HG03039 (cell line): ENCODE data around the gene CLIC6.
A peak's percentile ranks its signal among the peaks of the same experiment; 100 is the strongest.

Experiments
- ATAC-seq: cut with Tn5 transposase; IDR thresholded peaks from one replicate; pipeline ENCODE4 v1.9.1; 2021; ENCODE audit warnings: mild to moderate bottlenecking, moderate library complexity; ENCODE audit not compliant: unreplicated experiment

The CLIC6 gene

GRCh38 chr21:34668803-34669148, at the start of gene CLIC6:
TSS of gene CLIC6 (plus strand) at chr21:34668994. CDS start at chr21:34669389, 395 bp downstream.
- ATAC-seq: no peak

- ATAC-seq: no peak
These were observed 48.7 kb upstream of the CLIC6 start for GRCh38 chr21:34619841-34620665.

DNA sequence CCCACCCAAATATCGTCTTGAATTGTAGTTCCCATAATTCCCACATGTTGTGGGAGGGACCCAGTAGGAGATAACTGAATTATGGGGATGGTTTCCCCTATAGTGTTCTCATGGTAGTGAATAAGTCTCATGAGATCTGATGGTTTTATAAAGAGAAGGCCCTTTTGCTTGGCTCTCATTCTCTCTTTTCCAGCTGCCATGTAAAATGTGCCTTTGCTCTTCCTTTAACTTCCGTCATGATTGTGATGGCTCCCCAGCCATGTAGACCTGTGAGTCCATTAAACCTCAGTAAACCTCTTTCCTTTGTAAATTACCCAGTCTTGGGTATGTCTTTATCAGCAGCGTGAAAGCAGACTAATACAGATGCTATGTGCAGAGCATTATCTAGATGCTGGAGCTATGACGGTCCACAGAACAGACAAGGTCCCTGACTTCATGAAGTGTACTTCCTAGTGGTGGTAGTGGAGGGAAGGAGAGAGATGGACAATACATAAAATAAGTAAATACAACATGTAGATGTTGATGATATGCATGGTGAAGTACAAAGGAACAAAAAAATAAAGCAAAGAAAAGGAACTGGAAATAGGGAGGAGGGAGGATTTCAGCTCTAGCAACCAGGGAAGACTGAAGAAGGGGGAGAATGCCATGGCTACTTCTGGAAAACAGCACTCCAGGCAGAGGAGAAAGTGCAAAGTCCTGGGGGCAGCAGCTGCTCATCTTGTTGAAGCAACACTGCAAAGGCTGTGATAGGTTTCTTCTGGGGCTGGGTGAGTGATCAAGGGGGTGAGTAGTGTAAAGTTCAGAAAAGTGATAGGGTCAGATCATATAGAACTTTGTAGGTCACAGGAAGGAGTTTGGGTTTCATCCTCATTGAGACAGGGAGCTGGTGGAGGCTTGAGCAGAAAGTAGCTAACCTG, 47.1 kb upstream of the CLIC6 start:
- no peak for ATAC-seq

DNA sequence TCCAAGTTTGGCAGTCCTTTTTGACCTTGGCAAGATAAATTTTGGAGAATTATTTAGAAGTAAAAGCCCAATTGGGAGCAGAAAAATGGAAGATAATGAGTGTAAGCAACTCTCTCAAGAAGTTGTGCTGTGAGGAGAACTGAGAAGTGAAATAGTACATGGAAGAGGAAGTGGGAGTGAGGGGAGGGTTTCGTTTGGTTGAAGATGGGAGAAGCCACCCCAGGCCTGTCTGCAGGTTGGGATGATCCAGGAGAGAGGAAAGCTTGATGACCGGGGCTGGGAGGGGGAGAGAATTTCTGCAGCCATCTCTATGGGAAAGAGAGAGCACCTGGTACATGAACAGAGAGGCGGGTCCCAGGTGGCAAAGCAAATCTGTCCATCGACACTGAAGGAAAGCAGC, 45.3 kb upstream of the CLIC6 start:
- ATAC-seq: no peak

DNA sequence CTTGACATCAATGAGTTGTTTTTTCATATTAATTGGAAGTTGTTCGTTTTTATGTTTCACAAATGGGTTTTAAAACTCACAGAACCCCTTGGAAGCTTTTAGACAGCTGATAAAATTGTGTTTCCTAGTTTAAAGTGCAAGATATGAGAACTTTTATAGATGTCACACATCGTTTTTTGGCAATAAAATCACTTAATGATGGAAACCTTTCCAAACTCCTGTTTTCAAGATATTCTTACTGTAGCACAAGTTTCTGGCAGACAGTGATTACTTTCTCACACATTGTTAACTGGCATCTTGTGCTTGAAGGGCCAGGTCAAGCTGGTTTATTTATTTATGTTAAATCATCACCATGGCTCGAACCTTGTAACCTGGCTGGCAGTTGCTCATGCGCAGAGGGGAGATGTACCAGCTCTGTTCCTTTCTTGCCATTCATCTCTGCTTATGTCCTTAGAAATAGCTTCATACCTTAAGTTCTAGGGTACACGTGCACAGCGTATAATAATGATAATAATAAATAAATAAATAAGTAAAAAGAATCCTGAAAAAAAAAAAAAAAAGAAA, 43.7 kb upstream of the CLIC6 start:
- no peak for ATAC-seq

GRCh38 chr21:34626131-34626530, 42.7 kb upstream of the CLIC6 start:
- no peak for ATAC-seq

DNA sequence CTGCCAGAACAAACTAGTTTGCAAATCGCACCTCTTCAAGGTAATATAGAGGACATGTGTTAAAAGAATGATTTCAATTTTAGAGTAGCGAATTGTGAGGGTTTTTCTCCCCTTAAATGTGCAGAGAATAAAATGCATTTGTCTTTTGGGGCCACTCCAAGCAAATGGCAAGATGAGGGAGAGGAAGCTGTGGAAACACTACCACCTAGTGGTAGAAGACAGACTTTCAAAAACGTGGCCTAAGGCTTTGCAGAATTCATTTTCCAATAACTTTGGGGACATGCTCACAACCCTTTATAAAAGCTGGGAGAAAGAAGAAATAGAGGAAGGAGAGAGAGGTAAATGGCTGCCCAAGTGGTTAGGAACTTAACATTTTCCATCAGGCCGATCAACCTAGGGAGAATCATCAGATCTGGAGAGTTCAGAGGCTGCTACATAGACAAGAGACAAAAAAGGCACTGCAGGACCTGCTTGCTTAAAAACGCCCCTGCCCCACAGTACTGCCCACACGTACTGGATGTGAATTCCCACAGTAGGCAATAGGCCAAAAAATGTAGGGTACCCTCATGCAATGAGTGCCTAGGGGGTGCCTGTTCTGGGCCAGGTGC, 38.2 kb upstream of the CLIC6 start:
- no peak for ATAC-seq

- ATAC-seq: no peak
These were observed 36.3 kb upstream of the CLIC6 start for GRCh38 chr21:34632498-34632897.

GRCh38 chr21:34635307-34635706, 33.5 kb upstream of the CLIC6 start:
- ATAC-seq: no peak

- no peak for ATAC-seq
These were observed 31.8 kb upstream of the CLIC6 start for GRCh38 chr21:34636961-34637360.

GRCh38 chr21:34639250-34639649, 29.5 kb upstream of the CLIC6 start:
- ATAC-seq: no peak

- ATAC-seq: no peak
These were observed 28.7 kb upstream of the CLIC6 start for GRCh38 chr21:34639882-34640788.

DNA sequence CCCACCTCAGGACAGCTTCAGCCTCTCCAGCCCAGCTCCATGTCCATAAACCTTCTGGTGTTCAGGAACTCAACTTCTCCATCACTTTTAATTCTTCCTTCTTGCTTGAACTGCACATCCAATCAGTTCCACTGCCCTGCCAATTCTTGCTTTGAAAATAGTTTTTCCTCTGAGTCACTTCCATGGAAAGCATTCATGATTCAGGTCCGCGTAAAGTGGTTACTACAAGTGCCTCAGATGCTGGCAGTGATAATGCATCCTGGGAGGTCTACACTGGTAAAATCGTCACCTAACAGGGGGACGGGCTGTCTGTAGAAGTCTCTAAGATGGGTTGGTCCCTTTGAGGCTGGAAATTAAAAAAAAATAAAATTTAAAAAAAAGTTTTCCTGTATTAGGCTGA, 27.9 kb upstream of the CLIC6 start:
- no peak for ATAC-seq

GRCh38 chr21:34642211-34643075, 26.4 kb upstream of the CLIC6 start:
- peak; percentile 38 for ATAC-seq

- no peak for ATAC-seq
These were observed 24.0 kb upstream of the CLIC6 start for GRCh38 chr21:34644825-34645224.

DNA sequence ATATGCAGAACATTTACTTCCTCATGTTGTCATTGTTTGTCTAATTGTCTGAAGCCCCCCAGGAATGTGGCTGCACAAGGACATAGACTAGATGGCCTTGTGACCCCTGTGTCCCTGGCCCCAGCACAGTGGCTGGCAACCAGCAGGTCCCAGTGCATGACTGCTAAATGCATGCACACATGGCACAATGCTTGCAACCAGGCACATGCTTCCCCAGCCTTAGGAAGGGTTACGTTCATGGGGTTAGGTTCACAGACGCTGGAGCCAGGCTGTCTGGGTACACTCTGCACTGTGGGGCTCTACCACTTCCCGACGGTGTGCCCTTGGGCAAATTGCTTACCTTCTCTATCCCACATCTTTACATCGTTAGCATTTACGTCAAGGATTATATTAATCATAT, 21.2 kb upstream of the CLIC6 start:
- no peak for ATAC-seq

- ATAC-seq: no peak
These were observed 20.0 kb upstream of the CLIC6 start for GRCh38 chr21:34648739-34649297.

DNA sequence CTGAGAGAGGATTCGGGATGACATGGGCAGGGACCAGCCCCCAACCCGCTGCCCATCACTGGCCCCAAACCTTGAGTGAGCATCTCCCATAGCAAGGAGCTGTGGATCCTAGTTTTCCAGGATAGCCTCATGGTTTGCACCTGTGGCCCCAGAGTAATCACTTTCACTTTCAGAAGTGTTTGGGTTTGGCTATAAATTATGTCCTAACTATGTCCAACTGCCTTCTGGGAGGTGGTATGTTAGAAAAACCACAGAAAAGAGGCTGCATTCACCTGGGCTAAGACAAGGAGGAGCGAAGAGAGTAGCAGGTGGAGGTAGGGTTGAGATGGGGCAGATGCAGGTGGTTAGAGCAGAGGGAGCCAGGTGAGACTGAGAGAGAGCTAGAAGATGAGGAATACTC, 19.4 kb upstream of the CLIC6 start:
- ATAC-seq: no peak

GRCh38 chr21:34650861-34651431, 17.8 kb upstream of the CLIC6 start:
- no peak for ATAC-seq
